GM11168 (cell line): ENCODE measurements around the gene HRH1.

Experiments
- in situ Hi-C: fragments of 300-500 bp; cut with MboI; formaldehyde crosslinking; loops from one replicate; pipeline ENCODE4 v1.12.0; 2022; ENCODE audit warnings: low sequenced_read_pairs; ENCODE audit not compliant: unreplicated experiment

The HRH1 gene

GRCh38 chr3:11271986-11272904 is 118.0 kb downstream of the HRH1 start, which contains the start of gene ATG7:
TSS of gene ATG7 (plus strand) at chr3:11272397. CDS start at chr3:11298696, 26,299 bp downstream.
- in situ Hi-C loops = no loop called here

- in situ Hi-C loops = no loop called here
Measured at GRCh38 chr3:11272906-11273574, 118.7 kb downstream of the HRH1 start.

GRCh38 chr3:11273891-11274291 is 119.6 kb downstream of the HRH1 start:
- in situ Hi-C loops = no loop called here

- in situ Hi-C loops = no loop called here
Measured at GRCh38 chr3:11274566-11275142, 120.4 kb downstream of the HRH1 start.

- in situ Hi-C loops = no loop called here
Measured at GRCh38 chr3:11275926-11276325, 121.6 kb downstream of the HRH1 start.

DNA sequence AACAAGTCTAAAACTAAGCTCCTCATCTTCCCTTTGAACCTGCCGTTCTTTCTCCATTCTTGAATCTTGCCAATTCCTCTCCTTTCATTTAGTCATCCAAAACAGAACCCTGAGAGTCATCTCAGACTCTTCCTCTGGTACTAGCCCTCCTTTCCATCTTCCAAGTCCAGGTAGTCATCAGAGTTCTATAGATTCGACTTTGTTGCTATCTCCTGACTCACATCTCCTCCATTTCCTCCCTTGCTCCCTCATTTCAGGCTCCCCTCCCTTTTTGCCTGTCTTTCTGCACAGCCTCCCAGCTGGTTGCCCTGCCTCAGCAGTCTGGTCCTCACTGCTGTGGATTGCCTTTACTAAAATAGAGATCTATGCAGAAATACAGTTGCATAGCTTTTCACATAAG is 122.6 kb downstream of the HRH1 start:
- in situ Hi-C loops = no loop called here

- in situ Hi-C loops = no loop called here
Measured at GRCh38 chr3:11282250-11283138, 128.2 kb downstream of the HRH1 start.

DNA sequence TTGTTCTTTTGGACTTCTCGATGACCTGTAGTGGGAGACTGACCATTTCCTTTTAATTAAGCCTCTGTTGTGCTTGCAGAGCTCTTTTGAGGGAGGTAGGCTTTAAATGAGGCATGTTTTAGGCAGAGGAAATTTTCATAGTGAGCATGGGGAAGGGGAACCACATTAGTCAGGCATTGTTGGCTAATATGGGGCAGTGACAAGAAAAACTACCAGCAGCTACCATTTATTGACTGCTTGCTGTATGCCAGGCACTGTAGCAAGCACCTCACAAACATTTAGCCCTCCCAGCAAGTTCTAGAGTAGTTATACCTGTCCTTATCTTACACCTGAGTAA is 128.8 kb downstream of the HRH1 start:
- in situ Hi-C loops = no loop called here

- in situ Hi-C loops = no loop called here
Measured at GRCh38 chr3:11284011-11284410, 129.7 kb downstream of the HRH1 start.

DNA sequence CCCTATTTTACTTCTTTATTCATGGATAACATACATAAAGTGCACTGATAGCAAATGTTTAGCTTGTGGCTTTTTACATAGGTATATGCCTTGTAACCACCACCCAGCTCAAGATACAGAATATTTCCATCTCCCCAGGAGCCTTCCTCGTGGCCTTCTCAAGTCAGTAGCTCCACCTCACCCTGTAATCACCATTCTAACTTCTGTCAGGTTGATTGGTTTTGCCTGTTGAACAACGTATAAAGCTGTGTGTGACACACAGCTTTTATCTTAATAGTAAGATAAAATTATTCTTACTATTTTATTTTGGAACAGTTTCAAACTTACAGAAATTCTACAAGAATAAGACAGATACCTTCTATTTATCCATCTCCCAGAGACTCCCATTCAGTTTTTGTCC is 131.2 kb downstream of the HRH1 start:
- in situ Hi-C loops = no loop called here

GRCh38 chr3:11287404-11287803 is 133.1 kb downstream of the HRH1 start:
- in situ Hi-C loops = no loop called here

- in situ Hi-C loops = no loop called here
Measured at GRCh38 chr3:11288021-11288491, 133.8 kb downstream of the HRH1 start.

GRCh38 chr3:11288786-11289637 is 134.7 kb downstream of the HRH1 start:
- in situ Hi-C loops = no loop called here

DNA sequence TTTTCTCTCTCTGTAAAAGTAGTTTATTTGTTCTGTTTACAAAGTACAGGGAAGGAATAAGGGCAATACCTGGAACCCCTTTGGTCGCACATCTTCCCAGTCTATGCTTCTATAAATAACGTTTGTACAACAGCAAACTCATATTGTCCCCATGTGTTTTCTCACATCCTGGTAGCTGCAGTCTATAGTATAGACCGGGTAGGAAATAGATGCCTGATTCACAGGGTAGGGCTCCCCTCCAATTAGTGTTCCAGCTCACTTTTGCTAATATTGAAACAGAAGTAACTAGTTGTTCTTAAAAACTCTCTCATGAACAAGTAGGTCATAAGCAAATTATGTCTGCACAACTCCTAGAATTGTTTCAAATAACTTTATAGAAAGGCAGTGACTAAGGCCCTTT is 135.6 kb downstream of the HRH1 start:
- in situ Hi-C loops = no loop called here

DNA sequence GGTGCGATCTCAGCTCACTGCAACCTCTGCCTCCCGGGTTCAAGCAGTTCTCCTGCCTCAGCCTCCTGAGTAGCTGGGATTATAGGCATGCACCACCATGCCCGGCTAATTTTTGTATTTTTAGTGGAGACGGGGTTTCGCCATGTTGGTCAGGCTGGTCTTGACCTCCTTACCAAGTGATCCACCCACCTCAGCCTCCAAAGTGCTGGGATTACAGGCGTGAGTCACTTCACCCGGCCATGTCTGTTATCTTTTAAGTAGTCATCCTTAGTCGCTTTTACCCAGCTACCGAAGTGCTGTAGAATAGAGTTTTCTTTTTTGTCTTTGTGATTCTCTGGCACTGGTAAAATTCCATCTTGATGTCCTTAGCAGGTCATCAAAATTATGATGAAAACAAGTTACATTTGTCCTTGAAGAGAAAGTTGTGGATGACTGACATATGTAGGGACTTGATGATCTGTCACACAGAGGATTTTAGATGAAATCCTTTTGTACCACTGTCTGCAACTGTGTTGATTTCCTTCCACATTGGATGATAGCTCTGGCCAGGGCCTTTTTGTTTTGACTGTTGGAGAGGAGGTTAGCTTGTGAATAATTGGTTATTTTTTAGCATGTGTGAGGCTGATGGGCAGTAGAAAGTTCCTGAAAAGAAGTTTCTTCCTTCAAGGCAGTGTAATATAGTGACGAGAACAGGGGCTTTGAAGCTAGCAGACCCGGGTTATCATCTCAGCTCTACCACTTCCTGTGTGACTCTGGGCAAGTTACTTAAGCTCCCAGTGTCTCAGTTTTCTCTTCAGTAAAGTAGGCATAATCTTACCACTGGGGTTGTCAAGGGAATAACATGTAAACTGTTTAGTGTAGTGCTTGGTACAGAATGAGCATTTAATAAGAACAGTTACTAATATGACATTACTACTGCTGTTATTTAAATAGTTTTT is 136.7 kb downstream of the HRH1 start:
- in situ Hi-C loops = no loop called here

DNA sequence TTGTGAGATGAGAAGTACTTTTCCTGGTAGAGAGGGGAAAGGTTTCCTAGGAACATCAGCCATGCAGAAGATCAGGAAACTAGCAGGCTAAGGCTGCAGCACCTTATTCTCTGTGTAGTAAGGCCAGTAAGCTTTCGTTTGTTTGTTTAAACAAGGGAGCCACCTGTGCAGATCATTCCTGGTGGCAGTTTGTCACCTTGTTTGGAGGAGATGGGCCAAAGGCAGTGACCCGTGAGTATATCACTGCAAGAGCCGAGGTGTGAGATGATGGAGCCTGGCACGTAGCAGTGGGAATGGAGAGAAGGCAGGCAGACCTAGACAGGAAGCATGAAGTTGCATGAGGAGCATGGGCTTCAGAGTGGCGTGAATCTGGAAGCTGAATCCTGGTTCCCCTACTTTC is 137.5 kb downstream of the HRH1 start:
- in situ Hi-C loops = no loop called here

DNA sequence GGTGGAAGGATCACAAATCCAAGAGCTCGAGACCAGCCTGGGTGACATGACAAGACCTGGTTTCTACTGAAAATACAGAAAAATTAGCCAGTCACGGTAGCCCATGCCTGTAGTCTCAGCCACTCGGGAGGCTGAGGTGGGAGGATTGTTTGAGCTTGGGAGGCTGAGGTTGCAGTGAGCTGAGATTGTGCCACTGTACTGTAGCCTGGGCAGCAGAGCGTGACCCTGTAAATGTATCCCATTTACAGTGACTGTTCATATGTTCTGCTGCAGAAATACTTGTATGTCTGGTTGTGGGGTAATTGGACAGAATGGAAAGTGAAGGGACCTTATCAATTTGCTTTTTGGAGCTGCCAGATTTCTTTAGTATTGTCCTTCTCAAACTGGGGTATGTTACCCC is 142.8 kb downstream of the HRH1 start:
- in situ Hi-C loops = no loop called here

GRCh38 chr3:11300970-11301369 is 146.7 kb downstream of the HRH1 start:
- in situ Hi-C loops = no loop called here
